ENCODE measurements around the gene SLC4A5. TPM values are rescaled to one million over a fixed set of nuclear protein-coding genes. Genes with fewer than 3 reads are reported as not detected.

Gene SLC4A5
- total and polyA plus RNA-seq, 2 of the 8 experiments (the other 6 are each of a cell fraction or from before 2014, with no cell fraction given): 0.42 to 0.52 TPM

- Histone ChIP-seq H4K91ac (replicated peaks; ENCODE audit: insufficient read length, low read length) (no peak overlapping the region), H2BK12ac (ENCODE audit: low read depth, low read length) (0 out of 2 replicates have a peak overlapping the region, but pooled peaks have one; percentile 33), H3K4me2 (ENCODE audit: insufficient read depth in 1 of 2, low read depth in 2 of 2, low read length in 2 of 2) (no peak overlapping the region), H4K8ac (ENCODE audit: extremely low read depth, insufficient read depth, low read length) (no peak overlapping the region), H3K36me3 (ENCODE audit: control insufficient read depth in 2 of 4, insufficient read depth in 4 of 4, low read length in 3 of 4) (no peaks in the 10 kb centered on the region), H3K14ac (ENCODE audit: insufficient read length) (no peak overlapping the region), H3K4ac (replicated peaks; ENCODE audit: insufficient read length, low read depth, low read length) (no peak overlapping the region), H4K5ac (ENCODE audit: insufficient read length, low read depth, low read length) (no peak overlapping the region), H3K23ac (ENCODE audit: insufficient read length) (no peak overlapping the region), H3K18ac (ENCODE audit: extremely low read depth, low read length) (no peak overlapping the region), H4K20me1 (replicated peaks in 1 of 2; ENCODE audit: control insufficient read depth in 1 of 2, insufficient read depth in 2 of 2, low read length in 2 of 2) (no peaks in the 10 kb centered on the region), H3K79me1 (ENCODE audit: low read depth, low read length) (no peaks in the 10 kb centered on the region), H3K56ac (replicated peaks; ENCODE audit: insufficient read length, low read depth, low read length) (no peak overlapping the region), H3K23me2 (ENCODE audit: low read depth, low read length) (no peaks in the 10 kb centered on the region), H3K4me3 (ENCODE audit: extremely low read depth in 1 of 4, insufficient read depth in 2 of 4, low read depth in 3 of 4, low read length in 4 of 4) (no peak overlapping the region), H3K79me2 (ENCODE audit: control insufficient read depth in 1 of 2, insufficient read depth in 2 of 2, low read length in 2 of 2) (no peaks in the 10 kb centered on the region), H2AK5ac (ENCODE audit: low read depth, low read length) (no peak overlapping the region), H2BK120ac (replicated peaks; ENCODE audit: low read depth, low read length) (no peak overlapping the region), H2BK20ac (ENCODE audit: low read length) (no peak overlapping the region), H2BK15ac (ENCODE audit: low read length) (0 out of 2 replicates have a peak overlapping the region, but pooled peaks have one; percentile 29), H3K4me1 (replicated peaks in 1 of 4; ENCODE audit: control insufficient read depth in 3 of 4, insufficient read depth in 4 of 4, low read length in 3 of 4) (no peaks in the 10 kb centered on the region), H3K27me3 (replicated peaks in 1 of 4; ENCODE audit: control insufficient read depth in 3 of 4, extremely low read depth in 1 of 4, insufficient read depth in 3 of 4, low read length in 3 of 4) (no peaks in the 10 kb centered on the region; a peak in 3 of 7 replicates), H2BK5ac (ENCODE audit: low read depth, low read length) (no peak overlapping the region), H3K27ac (ENCODE audit: low read depth, low read length) (no peak overlapping the region), H2AFZ (ENCODE audit: low read length) (no peak overlapping the region), H3K9ac (replicated peaks in 1 of 4; ENCODE audit: extremely low read depth in 1 of 4, low read depth in 3 of 4, low read length in 3 of 4) (no peak overlapping the region), H3K9me3 (ENCODE audit: insufficient read depth in 2 of 2, low read depth in 1 of 2, low read length in 1 of 2) (no peaks in the 10 kb centered on the region)
- DNase-seq (ENCODE audit: low read depth in 1 of 2, low spot score in 2 of 2) (no peak), FAIRE-seq (no peak)
- ChIA-PET CTCF (ENCODE audit: partially characterized antibody) (interaction anchor here (0.5 to 3.8 kb wide), 48 partner anchors 10 to 427 kb away, joined by 3 to 50 read pairs (median 4); partner anchors contain the start of genes BOLA3, DCTN1 and DGUOK), POLR2A (ENCODE audit: partially characterized antibody) (interaction anchor here (0.6 to 2.3 kb wide), 7 partner anchors 21 to 101 kb away, joined by 3 to 8 read pairs (median 4); partner anchors contain the start of gene MOB1A)
- WGBS, 2 experiments (ENCODE audit: extremely low coverage in 1 of 2, insufficient coverage in 1 of 2, insufficient read length in 1 of 2, insufficient replicate concordance in 2 of 2, low coverage in 1 of 2, low lambda C conversion rate in 2 of 2, missing lambda C conversion rate in 1 of 2): 72% methylated on average over 6 of the region's 6 CpGs; no CpG with 5 or more reads in 1 of the 2 experiments
- no peak for TF ChIP-seq GABPA (IDR thresholded peaks at IDR 0.05; ENCODE audit: borderline replicate concordance, insufficient read depth, low read length)
- no peak for TF ChIP-seq TBP (IDR thresholded peaks at IDR 0.05; ENCODE audit: low read depth, low read length)
- no peak for TF ChIP-seq BRCA1 (IDR thresholded peaks at IDR 0.05; ENCODE audit: low read depth, low read length)
- no peak for TF ChIP-seq CHD2 (IDR thresholded peaks at IDR 0.05; ENCODE audit: low read length)
- TF ChIP-seq HDAC2 (IDR thresholded peaks at IDR 0.05; ENCODE audit: borderline replicate concordance in 1 of 2, low read depth in 2 of 2, low read length in 2 of 2): no peak
- no peak for TF ChIP-seq ATF3 (IDR thresholded peaks at IDR 0.05; ENCODE audit: insufficient read depth, low read depth, low read length)
- TF ChIP-seq NANOG (IDR thresholded peaks at IDR 0.05; ENCODE audit: insufficient read depth, low read depth, low read length, poor library complexity, severe bottlenecking): no peak
- TF ChIP-seq BACH1 (IDR thresholded peaks at IDR 0.05; ENCODE audit: low read length): no peak
- no peak for TF ChIP-seq SP2 (IDR thresholded peaks at IDR 0.05; ENCODE audit: low read length)
- TF ChIP-seq E2F6 (IDR thresholded peaks at IDR 0.05): no peak
- TF ChIP-seq KDM5A (IDR thresholded peaks at IDR 0.05; ENCODE audit: low read length): no peak
Observed at GRCh38 chr2:74249406-74250122, 93.7 kb downstream of the SLC4A5 start.

All from H1 (cell line).